Gastroesophageal sphincter (tissue), 4 donors: ENCODE data around the gene EFCAB5. TPM values are rescaled to one million over a fixed set of nuclear protein-coding genes. Genes with fewer than 3 reads are reported as not detected.
"Not testable (repeated sequence)": the region's sequence is repeated elsewhere in the genome, so short reads cannot be mapped to it uniquely, and the experiment has no call there.

ENCODE experiments used
- ATAC-seq: fragments of 150-250 bp; one replicate; pipeline ENCODE4 v1.9.1; 2016; ENCODE audit warnings: mild to moderate bottlenecking, moderate library complexity
- H3K27ac ChIP-seq, 4 donors: fragments of 200-600 bp; sonication (generic) in 3 of 4; 1 replicate in 3 of 4; 2 replicates in 1 of 4; pipeline ENCODE4 v1.5.1; 2016 to 2019
- H3K27me3 ChIP-seq: fragments of 200-600 bp; sonication (generic); one replicate; pipeline ENCODE4 v1.5.1; 2019
- H3K36me3 ChIP-seq, 2 donors: fragments of 200-600 bp; sonication (generic); one replicate each; pipeline ENCODE4 v1.5.1; 2019; ENCODE audit warnings: control low read depth in 1 of 2
- H3K4me1 ChIP-seq, 3 donors: fragments of 200-600 bp; sonication (generic); 1 replicate in 2 of 3; 2 replicates in 1 of 3; pipeline ENCODE4 v1.5.1; 2016 to 2019; ENCODE audit warnings: control low read depth in 2 of 3
- H3K4me3 ChIP-seq, 2 donors: fragments of 200-600 bp; sonication (generic); one replicate each; pipeline ENCODE4 v1.5.1; 2019; ENCODE audit warnings: mild to moderate bottlenecking in 1 of 2, moderate library complexity in 1 of 2
- H3K9me3 ChIP-seq, 3 donors: fragments of 200-600 bp; sonication (generic); one replicate each; pipeline ENCODE4 v1.5.1; 2017 to 2019; ENCODE audit warnings: control low read depth in 2 of 3
- CTCF ChIP-seq, 4 experiments: fragments of 200-600 bp in 2 of 4; fragments of 450-650 bp in 2 of 4; sonication (generic) in 1 of 4; IDR thresholded peaks; one replicate each; pipeline ENCODE4 v1.5.1; 2017 to 2019; ENCODE audit warnings: antibody characterized with exemption in 4 of 4, mild to moderate bottlenecking in 2 of 4, moderate library complexity in 2 of 4
- EP300 ChIP-seq: sonication (generic); formaldehyde crosslinking; IDR thresholded peaks from one replicate; pipeline ENCODE4 v1.6.1; 2017; ENCODE audit warnings: antibody characterized with exemption, mild to moderate bottlenecking
- POLR2A ChIP-seq, 2 donors: fragments of 450-650 bp; IDR thresholded peaks; one replicate each; pipeline ENCODE4 v1.6.1; 2017; ENCODE audit warnings: antibody characterized with exemption in 2 of 2, mild to moderate bottlenecking in 2 of 2, moderate library complexity in 1 of 2
- POLR2AphosphoS5 ChIP-seq: sonication (generic); formaldehyde crosslinking; IDR thresholded peaks from one replicate; pipeline ENCODE4 v1.6.1; 2017; ENCODE audit warnings: antibody characterized with exemption
- WGBS, 2 donors: methylation state at CpG; one replicate each; pipeline ENCODE4 v1.1.5; 2018; ENCODE audit warnings: low coverage in 1 of 2; 5-methylcytosine and 5-hydroxymethylcytosine counted together
- total RNA-seq, 4 donors: library from RNA; depleted of rRNA; stranded (reverse); fragments of >200 nt; gene quantifications; one replicate each; pipeline ENCODE4 v1.1.0, GENCODE V29; 2016

EFCAB5 gene
- total RNA-seq, 4 donors from 2014 or later = 0.27 to 2.8 TPM; not detected in 2

DNA sequence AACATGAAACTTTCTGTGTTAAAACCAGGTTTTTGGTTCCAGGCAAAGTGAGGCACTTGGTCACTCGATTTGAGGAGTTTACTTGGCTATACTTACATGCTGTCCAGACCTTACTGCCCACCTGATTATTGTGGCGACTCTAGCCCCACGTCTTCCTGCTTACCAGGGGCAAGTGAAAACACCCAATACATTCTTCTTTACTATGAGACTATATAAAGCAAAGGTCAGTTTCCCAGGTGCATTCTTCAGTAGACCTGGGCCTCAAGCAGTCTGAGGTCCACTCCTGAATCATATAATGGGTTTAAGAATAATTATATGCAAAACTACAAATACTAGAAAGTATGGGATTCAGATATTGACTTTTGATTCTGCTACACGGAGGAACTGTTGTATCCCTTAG, 86.2 kb downstream of the EFCAB5 start:
- no peak overlapping the region for H3K27ac ChIP-seq
- TF ChIP-seq EP300 (no peak), CTCF (IDR thresholded peaks at IDR 0.05) (no peak), POLR2A (IDR thresholded peaks at IDR 0.05) (no peak), POLR2AphosphoS5 (no peak)
- H3K4me1 ChIP-seq = no peaks in the 10 kb centered on the region
- no peak overlapping the region for H3K4me3 ChIP-seq
- 80 to 84% methylated on average over 2 to 3 of the region's 4 CpGs for WGBS, 2 donors
- ATAC-seq = no peak
- H3K27me3 ChIP-seq = no peaks in the 10 kb centered on the region
- H3K36me3 ChIP-seq = no peaks in the 10 kb centered on the region
- H3K9me3 ChIP-seq = no peaks in the 10 kb centered on the region

GRCh38 chr17:30031214-30031869, 89.9 kb downstream of the EFCAB5 start:
- no peaks in the 10 kb centered on the region for H3K36me3 ChIP-seq
- H3K27ac ChIP-seq = no peak overlapping the region
- H3K4me3 ChIP-seq = no peak overlapping the region
- no peaks in the 10 kb centered on the region for H3K27me3 ChIP-seq
- H3K4me1 ChIP-seq = no peaks in the 10 kb centered on the region
- WGBS, 2 donors = 80 to 91% methylated on average over 3 to 4 of the region's 4 CpGs
- TF ChIP-seq EP300 = no peak
- TF ChIP-seq POLR2A (IDR thresholded peaks at IDR 0.05) = no peak
- no peak for TF ChIP-seq POLR2AphosphoS5
- no peak for TF ChIP-seq CTCF (IDR thresholded peaks at IDR 0.05)
- ATAC-seq = no peak
- no peaks in the 10 kb centered on the region for H3K9me3 ChIP-seq

GRCh38 chr17:30035369-30035768, 93.9 kb downstream of the EFCAB5 start:
- H3K36me3 ChIP-seq = no peaks in the 10 kb centered on the region
- H3K4me1 ChIP-seq = no peaks in the 10 kb centered on the region
- peaks cover 4% of the 10 kb centered on the region for H3K27me3 ChIP-seq
- WGBS, 2 donors = 57 to 69% methylated on average over 2 of the region's 2 CpGs
- no peak overlapping the region for H3K4me3 ChIP-seq
- no peak for ATAC-seq
- TF ChIP-seq EP300 = no peak
- TF ChIP-seq POLR2A (IDR thresholded peaks at IDR 0.05) = no peak
- TF ChIP-seq POLR2AphosphoS5 = no peak
- no peak for TF ChIP-seq CTCF (IDR thresholded peaks at IDR 0.05)
- H3K9me3 ChIP-seq = no peaks in the 10 kb centered on the region
- no peak overlapping the region for H3K27ac ChIP-seq

GRCh38 chr17:30040719-30041518, 99.5 kb downstream of the EFCAB5 start:
- H3K4me3 ChIP-seq, H3K4me1 ChIP-seq, H3K27ac ChIP-seq, H3K27me3 ChIP-seq, H3K9me3 ChIP-seq, ATAC-seq, H3K36me3 ChIP-seq: not testable (repeated sequence)
- WGBS, 2 donors = 70 to 80% methylated on average over 4 of the region's 5 CpGs

DNA sequence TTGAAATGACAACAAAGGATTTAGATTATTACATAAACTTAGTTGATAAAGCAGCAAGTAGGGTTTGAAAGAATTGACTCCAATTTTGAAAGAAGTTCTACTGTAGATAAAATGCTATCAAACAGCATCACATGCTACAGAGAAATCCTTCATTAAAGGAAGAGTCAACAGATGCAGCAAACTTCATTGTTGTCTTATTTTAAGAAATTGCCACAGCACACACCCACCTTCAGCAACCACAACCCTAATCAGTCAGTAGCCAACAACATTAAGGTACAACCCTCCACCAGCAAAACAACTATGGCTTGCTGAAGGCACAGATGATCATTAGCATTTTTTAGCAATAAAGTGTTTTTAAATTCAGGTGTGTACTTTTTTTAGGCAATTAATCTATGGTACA, 100.1 kb downstream of the EFCAB5 start:
- TF ChIP-seq CTCF (IDR thresholded peaks at IDR 0.05) = no peak
- ATAC-seq = no peak

More for the DNA sequence above, 100.1 kb downstream of the EFCAB5 start:
- no peaks in the 10 kb centered on the region for H3K36me3 ChIP-seq
- no peaks in the 10 kb centered on the region for H3K9me3 ChIP-seq
- peaks cover 9% of the 10 kb centered on the region for H3K27me3 ChIP-seq
- no peak overlapping the region for H3K4me3 ChIP-seq
- no peaks in the 10 kb centered on the region for H3K4me1 ChIP-seq
- no peak overlapping the region for H3K27ac ChIP-seq
